ENCODE measurements around the gene FGF6.

Gene FGF6, protein sequence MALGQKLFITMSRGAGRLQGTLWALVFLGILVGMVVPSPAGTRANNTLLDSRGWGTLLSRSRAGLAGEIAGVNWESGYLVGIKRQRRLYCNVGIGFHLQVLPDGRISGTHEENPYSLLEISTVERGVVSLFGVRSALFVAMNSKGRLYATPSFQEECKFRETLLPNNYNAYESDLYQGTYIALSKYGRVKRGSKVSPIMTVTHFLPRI

GRCh38 chr12:4445156-4446101 lies at the start of gene FGF6:
TSS of gene FGF6 (minus strand) at chr12:4445815. CDS start at chr12:4445570, 245 bp downstream.
- H3K4me3 ChIP-seq (ENCODE audit: low read depth, low read length): no peak within 1 kb of the TSS
- no peak for DNase-seq (ENCODE audit: low read depth)
- TF ChIP-seq, protein P1, sequence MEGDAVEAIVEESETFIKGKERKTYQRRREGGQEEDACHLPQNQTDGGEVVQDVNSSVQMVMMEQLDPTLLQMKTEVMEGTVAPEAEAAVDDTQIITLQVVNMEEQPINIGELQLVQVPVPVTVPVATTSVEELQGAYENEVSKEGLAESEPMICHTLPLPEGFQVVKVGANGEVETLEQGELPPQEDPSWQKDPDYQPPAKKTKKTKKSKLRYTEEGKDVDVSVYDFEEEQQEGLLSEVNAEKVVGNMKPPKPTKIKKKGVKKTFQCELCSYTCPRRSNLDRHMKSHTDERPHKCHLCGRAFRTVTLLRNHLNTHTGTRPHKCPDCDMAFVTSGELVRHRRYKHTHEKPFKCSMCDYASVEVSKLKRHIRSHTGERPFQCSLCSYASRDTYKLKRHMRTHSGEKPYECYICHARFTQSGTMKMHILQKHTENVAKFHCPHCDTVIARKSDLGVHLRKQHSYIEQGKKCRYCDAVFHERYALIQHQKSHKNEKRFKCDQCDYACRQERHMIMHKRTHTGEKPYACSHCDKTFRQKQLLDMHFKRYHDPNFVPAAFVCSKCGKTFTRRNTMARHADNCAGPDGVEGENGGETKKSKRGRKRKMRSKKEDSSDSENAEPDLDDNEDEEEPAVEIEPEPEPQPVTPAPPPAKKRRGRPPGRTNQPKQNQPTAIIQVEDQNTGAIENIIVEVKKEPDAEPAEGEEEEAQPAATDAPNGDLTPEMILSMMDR (IDR thresholded peaks at IDR 0.05; ENCODE audit: insufficient read depth, low read depth, low read length, missing control alignments): no peak

GRCh38 chr12:4490973-4491372 lies 45.4 kb upstream of the FGF6 start:
- no peak for DNase-seq (ENCODE audit: low read depth)
- TF ChIP-seq, protein P1 (IDR thresholded peaks at IDR 0.05; ENCODE audit: insufficient read depth, low read depth, low read length, missing control alignments): no peak
- H3K4me3 ChIP-seq (ENCODE audit: low read depth, low read length): no peak overlapping the region

- no peak for DNase-seq (ENCODE audit: low read depth)
- H3K4me3 ChIP-seq (ENCODE audit: low read depth, low read length): no peak overlapping the region
- TF ChIP-seq, protein P1 (IDR thresholded peaks at IDR 0.05; ENCODE audit: insufficient read depth, low read depth, low read length, missing control alignments): no peak
Observed at GRCh38 chr12:4489556-4489955, 43.9 kb upstream of the FGF6 start.

GRCh38 chr12:4486980-4487379 lies 41.4 kb upstream of the FGF6 start:
- H3K4me3 ChIP-seq (ENCODE audit: low read depth, low read length): no peak overlapping the region
- TF ChIP-seq, protein P1 (IDR thresholded peaks at IDR 0.05; ENCODE audit: insufficient read depth, low read depth, low read length, missing control alignments): no peak
- DNase-seq (ENCODE audit: low read depth): no peak

DNA sequence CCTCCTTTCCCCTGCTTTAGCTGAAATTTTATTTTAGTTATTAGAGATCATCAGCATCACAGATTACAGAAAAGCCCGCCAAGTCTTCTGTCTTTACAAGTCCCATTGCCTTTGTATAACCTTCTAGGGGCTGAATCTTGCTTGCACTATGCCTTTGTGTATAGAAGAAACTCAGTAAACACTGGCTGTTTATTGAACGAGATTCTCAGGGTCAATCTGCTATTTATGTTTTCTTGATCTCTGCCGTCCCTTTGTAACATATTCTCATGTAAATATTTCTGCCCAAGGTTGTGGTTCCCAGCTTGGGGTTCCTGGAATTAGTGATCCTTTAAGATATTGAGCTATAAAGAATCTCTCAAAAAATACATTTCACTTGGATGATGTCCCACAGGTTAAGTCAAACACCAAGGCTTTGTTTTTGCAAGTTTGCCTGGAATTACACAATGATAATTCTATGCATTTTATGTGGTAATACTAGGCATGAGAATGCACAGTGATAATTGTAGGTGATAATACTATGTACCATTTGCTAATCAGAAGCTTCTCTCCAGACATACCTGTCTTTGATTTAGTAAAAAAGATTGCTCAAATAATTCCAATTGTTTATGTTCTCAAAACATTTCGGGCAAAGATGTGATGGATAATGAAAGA lies 40.6 kb upstream of the FGF6 start:
- no peak overlapping the region for H3K4me3 ChIP-seq (ENCODE audit: low read depth, low read length)
- TF ChIP-seq, protein P1 (IDR thresholded peaks at IDR 0.05; ENCODE audit: insufficient read depth, low read depth, low read length, missing control alignments): no peak
- DNase-seq (ENCODE audit: low read depth): no peak

GRCh38 chr12:4483885-4484823 lies 38.5 kb upstream of the FGF6 start:
- TF ChIP-seq, protein P1 (IDR thresholded peaks at IDR 0.05; ENCODE audit: insufficient read depth, low read depth, low read length, missing control alignments): no peak
- DNase-seq (ENCODE audit: low read depth): no peak
- no peak overlapping the region for H3K4me3 ChIP-seq (ENCODE audit: low read depth, low read length)

Data from GM12865 (cell line).